Prostate gland (tissue), 1 donor: ENCODE results near the gene SENP7.

Experiments used
- POLR2A ChIP-seq: fragments of 450-650 bp; IDR thresholded peaks from one replicate; pipeline ENCODE4 v1.6.1; 2016; ENCODE audit warnings: antibody characterized with exemption, mild to moderate bottlenecking
- POLR2AphosphoS5 ChIP-seq: sonication (generic); formaldehyde crosslinking; IDR thresholded peaks from one replicate; pipeline ENCODE4 v1.6.1; 2017; ENCODE audit warnings: antibody characterized with exemption

GRCh38 chr3:101284757-101285156, 228.3 kb downstream of the SENP7 start:
- TF ChIP-seq POLR2A (no peak), POLR2AphosphoS5 (no peak)
